Fibroblast of lung (primary cell): Measurements from ENCODE around the gene FRMPD2.

Experiments used
- CTCF ChIP-seq, 2 donors: IDR thresholded peaks in 1 of 2; conservative IDR thresholded peaks in 1 of 2; 1 replicate in 1 of 2; 2 replicates in 1 of 2; pipeline ENCODE4 v1.5.1; 2011 to 2012; ENCODE audit warnings: low read length in 2 of 2, control low read depth in 1 of 2, inconsistent platforms in 1 of 2, low read depth in 1 of 2, mild to moderate bottlenecking in 1 of 2
- EZH2 ChIP-seq: IDR thresholded peaks from 2 replicates; pipeline ENCODE4 v1.5.1; 2012; ENCODE audit warnings: low read length, control low read depth, mild to moderate bottlenecking; ENCODE audit errors: missing control alignments

DNA sequence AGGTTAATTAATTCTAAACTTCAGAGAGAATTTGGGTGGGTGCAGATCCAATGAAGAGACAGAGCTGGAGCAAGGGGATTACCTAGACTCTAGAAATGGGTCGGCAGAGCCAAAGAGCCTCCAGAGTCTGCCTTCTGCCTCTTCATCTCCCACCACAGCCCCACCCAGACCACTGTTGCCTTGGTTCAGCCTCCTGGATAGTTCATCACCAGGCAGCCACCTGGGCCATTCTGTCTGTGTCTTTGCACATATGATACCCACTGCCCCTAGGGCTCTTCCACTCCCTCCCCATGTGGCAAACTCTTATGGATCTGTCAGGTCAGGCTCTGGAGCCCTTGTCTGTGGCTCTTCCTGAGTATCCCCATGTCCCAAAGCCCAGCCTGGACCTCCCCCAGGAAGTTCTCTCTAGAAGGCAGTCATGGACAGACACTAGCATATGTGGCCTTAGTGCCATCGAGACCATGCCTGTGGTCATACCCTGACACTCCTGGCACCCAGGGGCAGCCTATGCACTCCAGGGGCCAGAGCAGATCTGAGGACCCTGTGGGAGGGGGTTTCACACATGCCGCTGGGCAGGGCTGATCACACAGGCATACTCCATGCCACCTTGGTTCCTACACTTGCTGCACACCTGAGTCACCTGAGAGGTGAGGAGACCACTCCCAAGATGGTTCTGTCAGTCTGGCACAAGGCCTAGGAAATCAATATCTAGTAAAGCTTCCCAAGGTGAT is 41.6 kb downstream of the FRMPD2 start:
- TF ChIP-seq CTCF (conservative IDR thresholded peaks at IDR 0.05 in 1 of 2, IDR thresholded peaks at IDR 0.05 in 1 of 2; ENCODE audit: low read depth in 1 of 2, low read length in 2 of 2) (no peak), EZH2 (no peak)
